IMR-90 (cell line): ENCODE measurements around the gene CD82. TPM values are rescaled to one million over a fixed set of nuclear protein-coding genes. Genes with fewer than 3 reads are reported as not detected.
A peak's percentile ranks its signal among the peaks of the same experiment; 100 is the strongest.

Experiments used
- ATAC-seq: fragments of 200-7000 bp; cut with Tn5 transposase; 2 replicates; pipeline ENCODE4 v1.9.1; 2020; ENCODE audit warnings: low read depth, mild to moderate bottlenecking, moderate library complexity
- BruUV-seq: library from RNA; stranded (reverse); fragments of 400-500 nt; replicated peaks from 2 replicates; lab custom pipeline; 2021; lab: Mats Ljungman, UMichigan
- CTCF ChIA-PET: fragments of 300-600 bp; formaldehyde crosslinking; extraction: SDS; loops from one replicate; lab custom pipeline; 2021; ENCODE audit warnings: antibody characterized with exemption; lab: Yijun Ruan, JAX
- POLR2A ChIA-PET: fragments of 300-600 bp; sonication (Branson Sonifier 250); formaldehyde crosslinking; loops from one replicate; lab custom pipeline; 2022; ENCODE audit warnings: antibody characterized with exemption; ENCODE audit not compliant: unreplicated experiment; lab: Charles Lee
- DNase-seq: peaks from one replicate; pipeline ENCODE4 v3.0.0; 2013
- H2AFZ ChIP-seq: replicated peaks from 2 replicates; pipeline ENCODE3; 2013; ENCODE audit warnings: low read length, mild to moderate bottlenecking; ENCODE audit not compliant: poor library complexity
- H2AK5ac ChIP-seq: 2 replicates; pipeline ENCODE4 v1.6.1; 2013; ENCODE audit warnings: low read depth, low read length, inconsistent platforms
- H2AK9ac ChIP-seq: replicated peaks from 2 replicates; pipeline ENCODE3; 2013; ENCODE audit warnings: mild to moderate bottlenecking, low read depth, low read length, moderate library complexity; ENCODE audit not compliant: poor library complexity
- H2BK120ac ChIP-seq: 2 replicates; pipeline ENCODE4 v1.6.1; 2013; ENCODE audit warnings: low read depth, low read length, inconsistent platforms
- H2BK15ac ChIP-seq: 3 replicates; pipeline ENCODE4 v1.6.1; 2013; ENCODE audit warnings: low read depth, low read length, inconsistent platforms
- H2BK20ac ChIP-seq: 2 replicates; pipeline ENCODE4 v1.6.1; 2013; ENCODE audit warnings: low read depth, mild to moderate bottlenecking, inconsistent platforms, low read length, moderate library complexity
- H2BK5ac ChIP-seq: 2 replicates; pipeline ENCODE4 v1.6.1; 2013; ENCODE audit warnings: mild to moderate bottlenecking, low read depth, low read length, inconsistent platforms; ENCODE audit not compliant: poor library complexity, severe bottlenecking
- H3K14ac ChIP-seq: replicated peaks from 2 replicates; pipeline ENCODE4 v1.6.1; 2013; ENCODE audit warnings: low read depth, low read length, inconsistent platforms
- H3K18ac ChIP-seq: 2 replicates; pipeline ENCODE4 v1.6.1; 2013; ENCODE audit warnings: low read depth, low read length, control low read depth
- H3K23ac ChIP-seq: 2 replicates; pipeline ENCODE4 v1.6.1; 2013; ENCODE audit warnings: low read depth, low read length, inconsistent platforms
- H3K27ac ChIP-seq: 2 replicates; pipeline ENCODE4 v1.5.1; 2013; ENCODE audit warnings: mild to moderate bottlenecking, control low read depth, low read length; ENCODE audit not compliant: insufficient read depth
- H3K27me3 ChIP-seq: 2 replicates; pipeline ENCODE4 v1.6.1; 2013; ENCODE audit warnings: low read length; ENCODE audit not compliant: control insufficient read depth, insufficient read depth
- H3K36me3 ChIP-seq: 2 replicates; pipeline ENCODE4 v1.6.1; 2013; ENCODE audit warnings: low read length, mixed read lengths; ENCODE audit not compliant: control insufficient read depth, insufficient read depth
- H3K4ac ChIP-seq: 2 replicates; pipeline ENCODE4 v1.6.1; 2013; ENCODE audit warnings: low read depth, low read length, inconsistent platforms
- H3K4me1 ChIP-seq: 2 replicates; pipeline ENCODE4 v1.6.1; 2013; ENCODE audit warnings: low read length, mixed read lengths; ENCODE audit not compliant: control insufficient read depth, insufficient read depth
- H3K4me2 ChIP-seq: 2 replicates; pipeline ENCODE4 v1.6.1; 2013; ENCODE audit warnings: low read depth, mild to moderate bottlenecking, control low read depth, low read length, moderate library complexity
- H3K4me3 ChIP-seq: 2 replicates; pipeline ENCODE4 v1.5.1; 2013; ENCODE audit warnings: low read depth, mild to moderate bottlenecking, control low read depth, low read length, moderate library complexity; ENCODE audit not compliant: insufficient read depth
- H3K56ac ChIP-seq: 2 replicates; pipeline ENCODE4 v1.6.1; 2013; ENCODE audit warnings: low read length, inconsistent platforms; ENCODE audit not compliant: insufficient read depth; ENCODE audit errors: extremely low read depth
- H3K79me1 ChIP-seq, 2 experiments: 2 replicates each; pipeline ENCODE4 v1.6.1; 2013; ENCODE audit warnings: low read length in 2 of 2, inconsistent platforms in 1 of 2, low read depth in 1 of 2
- H3K9ac ChIP-seq: 2 replicates; pipeline ENCODE4 v1.6.1; 2013; ENCODE audit warnings: low read depth, low read length, control low read depth
- H3K9me1 ChIP-seq: 2 replicates; pipeline ENCODE4 v1.6.1; 2013; ENCODE audit warnings: low read length, inconsistent platforms; ENCODE audit not compliant: insufficient read depth
- H3K9me3 ChIP-seq: 2 replicates; pipeline ENCODE4 v1.6.1; 2013; ENCODE audit warnings: low read length; ENCODE audit not compliant: control insufficient read depth, insufficient read depth
- H4K20me1 ChIP-seq: 2 replicates; pipeline ENCODE4 v1.6.1; 2013; ENCODE audit warnings: low read length, inconsistent platforms; ENCODE audit not compliant: insufficient read depth
- H4K5ac ChIP-seq: 2 replicates; pipeline ENCODE4 v1.6.1; 2013; ENCODE audit warnings: mild to moderate bottlenecking, low read depth, low read length, control low read depth
- H4K8ac ChIP-seq, 2 experiments: 2 replicates each; pipeline ENCODE4 v1.6.1; 2013; ENCODE audit warnings: low read depth in 2 of 2, low read length in 2 of 2, control low read depth in 1 of 2, inconsistent platforms in 1 of 2
- H4K91ac ChIP-seq: 2 replicates; pipeline ENCODE4 v1.6.1; 2013; ENCODE audit warnings: low read depth, low read length, inconsistent platforms; ENCODE audit not compliant: insufficient read depth
- BHLHE40 ChIP-seq: fragments of 150-350 bp; IDR thresholded peaks from 2 replicates; pipeline ENCODE4 v1.6.1; 2016; ENCODE audit warnings: mild to moderate bottlenecking, low read depth, low read length
- CEBPB ChIP-seq: IDR thresholded peaks from 2 replicates; pipeline ENCODE4 v1.6.1; 2012; ENCODE audit warnings: low read depth, low read length, improper control_type of control experiment
- CHD1 ChIP-seq: IDR thresholded peaks from 2 replicates; pipeline ENCODE4 v1.6.1; 2012; ENCODE audit warnings: low read depth, low read length, improper control_type of control experiment
- CTCF ChIP-seq: conservative IDR thresholded peaks from 2 replicates; pipeline ENCODE4 v1.5.1; 2012; ENCODE audit warnings: mild to moderate bottlenecking, low read depth, low read length, improper control_type of control experiment
- ELK1 ChIP-seq: fragments of 150-350 bp; IDR thresholded peaks from 2 replicates; pipeline ENCODE4 v1.6.1; 2016; ENCODE audit warnings: low read depth, mild to moderate bottlenecking, low read length, moderate library complexity, borderline replicate concordance
- FOS ChIP-seq: fragments of 150-350 bp; IDR thresholded peaks from 2 replicates; pipeline ENCODE4 v1.6.1; 2016; ENCODE audit warnings: low read depth, low read length
- MAFK ChIP-seq: IDR thresholded peaks from 2 replicates; pipeline ENCODE4 v1.6.1; 2012; ENCODE audit warnings: low read depth, low read length, improper control_type of control experiment
- MXI1 ChIP-seq: IDR thresholded peaks from 2 replicates; pipeline ENCODE4 v1.6.1; 2012; ENCODE audit warnings: low read depth, mild to moderate bottlenecking, low read length, moderate library complexity, borderline replicate concordance
- NFE2L2 ChIP-seq: fragments of 150-350 bp; IDR thresholded peaks from 2 replicates; pipeline ENCODE4 v1.6.1; 2016; ENCODE audit warnings: low read depth, mild to moderate bottlenecking, low read length
- RAD21 ChIP-seq: IDR thresholded peaks from 2 replicates; pipeline ENCODE4 v1.6.1; 2012; ENCODE audit warnings: low read length, improper control_type of control experiment
- RCOR1 ChIP-seq: IDR thresholded peaks from 2 replicates; pipeline ENCODE4 v1.6.1; 2012; ENCODE audit warnings: mild to moderate bottlenecking, low read length, improper control_type of control experiment; ENCODE audit not compliant: insufficient replicate concordance
- RFX5 ChIP-seq: IDR thresholded peaks from 2 replicates; pipeline ENCODE4 v1.8.0; 2012; ENCODE audit warnings: low read depth, mild to moderate bottlenecking, low read length, moderate library complexity
- SMC3 ChIP-seq: fragments of 150-350 bp; IDR thresholded peaks from 2 replicates; pipeline ENCODE4 v1.6.1; 2016; ENCODE audit warnings: low read depth, mild to moderate bottlenecking, antibody characterized with exemption, low read length, moderate library complexity
- WGBS, 2 experiments: methylation state at CpG; one replicate each; pipeline versions ENCODE4 v1.1.5 to v1.1.7; 2013; ENCODE audit warnings: missing lambda C conversion rate in 2 of 2; ENCODE audit not compliant: insufficient read length in 1 of 2; ENCODE audit errors: extremely low coverage in 2 of 2; 5-methylcytosine and 5-hydroxymethylcytosine counted together
- dilution Hi-C: fragments of 300-500 bp; cut with HindIII; formaldehyde crosslinking; loops from one replicate; pipeline ENCODE4 v1.14.3; 2018; ENCODE audit warnings: low sequenced_read_pairs; ENCODE audit not compliant: unreplicated experiment
- in situ Hi-C: fragments of 300-500 bp; cut with MboI; formaldehyde crosslinking; loops from 3 replicates; pipeline ENCODE4 v1.14.3; 2019; ENCODE audit warnings: low sequenced_read_pairs, inconsistent platforms, mixed read lengths
- intact Hi-C: fragments of 100-400 bp; cut with micrococcal nuclease; formaldehyde crosslinking; loops from 2 replicates; pipeline ENCODE4 v1.10.0; 2022
- polyA plus RNA-seq, 3 experiments: library from polyadenylated mRNA; depleted of rRNA; stranded (reverse); fragments of >200 nt; gene quantifications; 2 replicates each; pipeline ENCODE4 v1.2.3, GENCODE V29; 2012; ENCODE audit warnings: low replicate concordance in 1 of 3
- total RNA-seq: library from RNA; depleted of rRNA; stranded (reverse); fragments of >200 nt; gene quantifications from 2 replicates; pipeline ENCODE4 v1.2.3, GENCODE V29; 2012

The CD82 gene
- total and polyA plus RNA-seq, 2 of the 4 experiments (the other 2 are of a cell fraction) = 32.8 to 49.4 TPM

- Histone ChIP-seq H3K4ac (no peak overlapping the region), H3K9me1 (peaks cover 21% of the 10 kb centered on the region), H2AK9ac (no peak overlapping the region), H4K8ac (no peak overlapping the region), H3K9ac (no peak overlapping the region), H2AFZ (peak overlapping the region; percentile 36), H3K4me1 (peaks cover 40% of the 10 kb centered on the region), H2BK5ac (no peak overlapping the region), H4K5ac (no peak overlapping the region), H3K18ac (no peak overlapping the region), H3K14ac (peak overlapping the region; percentile 6; the same call in 1 of the 2 replicates), H2BK120ac (no peak overlapping the region; the same call in 1 of the 2 replicates), H3K27ac (no peak overlapping the region), H3K79me1 (peaks cover 0 to 19% of the 10 kb centered on the region in 2 experiments; a peak in 2 of 4 replicates), H3K4me2 (no peak overlapping the region), H3K36me3 (peaks cover 3% of the 10 kb centered on the region; the same call in 1 of the 2 replicates), H3K23ac (no peak overlapping the region; the same call in 1 of the 2 replicates), H3K56ac (no peak overlapping the region), H2BK20ac (no peak overlapping the region), H2AK5ac (no peak overlapping the region), H4K91ac (no peak overlapping the region), H3K4me3 (no peak overlapping the region), H3K27me3 (no peaks in the 10 kb centered on the region), H3K9me3 (no peaks in the 10 kb centered on the region), H4K20me1 (no peaks in the 10 kb centered on the region), H2BK15ac (no peak overlapping the region)
- in situ Hi-C loops = no loop called here
- no peak for DNase-seq
- WGBS, 2 experiments = 40% methylated on average over 2 of the region's 8 CpGs; no CpG with 5 or more reads in 1 of the 2 experiments
- intact Hi-C loops = no loop called here
- BruUV-seq = no TSS peak
- no peak for ATAC-seq
- TF ChIP-seq CHD1 (no peak), SMC3 (no peak), CEBPB (no peak), RFX5 (no peak), MAFK (no peak), RCOR1 (no peak), ELK1 (no peak), NFE2L2 (no peak), RAD21 (no peak), FOS (no peak), BHLHE40 (no peak), MXI1 (no peak), CTCF (no peak)
- ChIA-PET CTCF (no interaction called here), POLR2A (no interaction called here)
- dilution Hi-C loops = no loop called here
Measured at GRCh38 chr11:44593251-44593650, 27.8 kb downstream of the CD82 start.
